ENCODE data around the gene NCOA3. TPM values are rescaled to one million over a fixed set of nuclear protein-coding genes. Genes with fewer than 3 reads are reported as not detected.

Gene NCOA3
- total RNA-seq (10 to 100 TPM; 19.7 to 30.2 (median 22.6) TPM), polyA plus RNA-seq (10 to 100 TPM in 1 of 2 donors, 1 to 10 TPM in 1; 8.0 to 11.6 TPM)
- long read RNA-seq, donor 1, partial matches to known transcripts, result 0 of 3 reads
- long read RNA-seq, donor 1, other reads (novel, unspliced or antisense), result 3 of 3 reads
- long read RNA-seq, donor 2, partial matches to known transcripts, result 6 of 12 reads
- long read RNA-seq, donor 2, other reads (novel, unspliced or antisense), result 6 of 12 reads
- long read RNA-seq, donor 3, full-length matches to known transcripts, result 1 of 14 reads
- long read RNA-seq, donor 3, partial matches to known transcripts, result 7 of 14 reads
- long read RNA-seq, donor 3, other reads (novel, unspliced or antisense), result 6 of 14 reads

- intact Hi-C loops (cut with DNase I), result loop anchor here in 9 of 10 donors (2.0 to 10.0 kb wide), 14 partner anchors 41 to 747 kb away; no protein-coding TSS in a partner anchor
- no peaks in the 10 kb centered on the region for H3K27me3 ChIP-seq
- ATAC-seq (peak; percentile 97 to 99 (median 99)), DNase-seq (peak; percentile 95 to 97)
- H3K27ac ChIP-seq, result peak within 1 kb of the TSS; percentile 90 to 99 (median 94)
- no peaks in the 10 kb centered on the region for H3K9me3 ChIP-seq
- peak within 1 kb of the TSS; percentile 82 to 100 (median 94) for H3K4me3 ChIP-seq
- H3K36me3 ChIP-seq, result no peaks in the 10 kb centered on the region
- peaks cover 0 to 46% (median 26%) of the 10 kb centered on the region in 9 donors for H3K4me1 ChIP-seq
- TF ChIP-seq CTCF (IDR thresholded peaks at IDR 0.05), result peak; percentile 32 to 69 (median 58)
- WGBS, 2 donors, result 0% methylated on average over 74 of the region's 74 CpGs
Measured at GRCh38 chr20:47501482-47502270, at the start of gene NCOA3. TSS of gene NCOA3 (plus strand) at chr20:47501887. CDS start at chr20:47622248, 120,361 bp downstream.

- no peak for ATAC-seq
- no peaks in the 10 kb centered on the region for H3K27me3 ChIP-seq
- no peak for TF ChIP-seq CTCF (IDR thresholded peaks at IDR 0.05)
- H3K27ac ChIP-seq, result peak overlapping the region in 1 of 10 donors; percentile 21
- no peak for DNase-seq
- intact Hi-C loops (cut with DNase I), result loop anchor here in 1 of 10 donors (5.0 kb wide), 1 partner anchor 35 kb away; no protein-coding TSS in a partner anchor
- H3K36me3 ChIP-seq, result no peaks in the 10 kb centered on the region
- peaks cover 0 to 14% (median 0%) of the 10 kb centered on the region in 9 donors for H3K4me1 ChIP-seq
- 93 to 94% methylated on average over 1 of the region's 1 CpG for WGBS, 2 donors
- no peak overlapping the region for H3K4me3 ChIP-seq
- peaks cover 0 to 4% (median 0%) of the 10 kb centered on the region in 11 donors for H3K9me3 ChIP-seq
Measured at GRCh38 chr20:47452736-47453161, 48.9 kb upstream of the NCOA3 start.

- WGBS, 2 donors, result 43 to 63% methylated on average over 4 of the region's 4 CpGs
- intact Hi-C loops (cut with DNase I), result loop anchor here in 1 of 10 donors (5.0 kb wide), 1 partner anchor 36 kb away; no protein-coding TSS in a partner anchor
- H3K27me3 ChIP-seq, result no peaks in the 10 kb centered on the region
- no peak overlapping the region for H3K4me3 ChIP-seq
- H3K36me3 ChIP-seq, result no peaks in the 10 kb centered on the region
- H3K4me1 ChIP-seq, result peaks cover 0 to 14% (median 0%) of the 10 kb centered on the region in 9 donors
- no peak for DNase-seq
- H3K9me3 ChIP-seq, result peaks cover 0 to 4% (median 0%) of the 10 kb centered on the region in 11 donors
- peak overlapping the region in 2 of 10 donors; percentile 13 to 21 for H3K27ac ChIP-seq
- ATAC-seq, result peak in 2 of 8 donors; percentile 12 to 65
- no peak for TF ChIP-seq CTCF (IDR thresholded peaks at IDR 0.05)
Measured at GRCh38 chr20:47453167-47453782, 48.4 kb upstream of the NCOA3 start.
